HepG2 (cell line): ENCODE measurements around the gene TMEM9.
A peak's percentile ranks its signal among the peaks of the same experiment; 100 is the strongest.

ENCODE experiments used
- TF ChIP-seq, protein P1 (sequence below): sonication (generic); formaldehyde crosslinking; IDR thresholded peaks from 2 replicates; pipeline ENCODE4 v1.4.0; 2020; ENCODE audit warnings: missing genetic modification reagents
- TF ChIP-seq, protein P2 (sequence below): sonication (generic); formaldehyde crosslinking; IDR thresholded peaks from 2 replicates; pipeline ENCODE4 v1.5.0; 2020; ENCODE audit warnings: mild to moderate bottlenecking, missing genetic modification reagents, moderate library complexity

- TF ChIP-seq, protein P1, sequence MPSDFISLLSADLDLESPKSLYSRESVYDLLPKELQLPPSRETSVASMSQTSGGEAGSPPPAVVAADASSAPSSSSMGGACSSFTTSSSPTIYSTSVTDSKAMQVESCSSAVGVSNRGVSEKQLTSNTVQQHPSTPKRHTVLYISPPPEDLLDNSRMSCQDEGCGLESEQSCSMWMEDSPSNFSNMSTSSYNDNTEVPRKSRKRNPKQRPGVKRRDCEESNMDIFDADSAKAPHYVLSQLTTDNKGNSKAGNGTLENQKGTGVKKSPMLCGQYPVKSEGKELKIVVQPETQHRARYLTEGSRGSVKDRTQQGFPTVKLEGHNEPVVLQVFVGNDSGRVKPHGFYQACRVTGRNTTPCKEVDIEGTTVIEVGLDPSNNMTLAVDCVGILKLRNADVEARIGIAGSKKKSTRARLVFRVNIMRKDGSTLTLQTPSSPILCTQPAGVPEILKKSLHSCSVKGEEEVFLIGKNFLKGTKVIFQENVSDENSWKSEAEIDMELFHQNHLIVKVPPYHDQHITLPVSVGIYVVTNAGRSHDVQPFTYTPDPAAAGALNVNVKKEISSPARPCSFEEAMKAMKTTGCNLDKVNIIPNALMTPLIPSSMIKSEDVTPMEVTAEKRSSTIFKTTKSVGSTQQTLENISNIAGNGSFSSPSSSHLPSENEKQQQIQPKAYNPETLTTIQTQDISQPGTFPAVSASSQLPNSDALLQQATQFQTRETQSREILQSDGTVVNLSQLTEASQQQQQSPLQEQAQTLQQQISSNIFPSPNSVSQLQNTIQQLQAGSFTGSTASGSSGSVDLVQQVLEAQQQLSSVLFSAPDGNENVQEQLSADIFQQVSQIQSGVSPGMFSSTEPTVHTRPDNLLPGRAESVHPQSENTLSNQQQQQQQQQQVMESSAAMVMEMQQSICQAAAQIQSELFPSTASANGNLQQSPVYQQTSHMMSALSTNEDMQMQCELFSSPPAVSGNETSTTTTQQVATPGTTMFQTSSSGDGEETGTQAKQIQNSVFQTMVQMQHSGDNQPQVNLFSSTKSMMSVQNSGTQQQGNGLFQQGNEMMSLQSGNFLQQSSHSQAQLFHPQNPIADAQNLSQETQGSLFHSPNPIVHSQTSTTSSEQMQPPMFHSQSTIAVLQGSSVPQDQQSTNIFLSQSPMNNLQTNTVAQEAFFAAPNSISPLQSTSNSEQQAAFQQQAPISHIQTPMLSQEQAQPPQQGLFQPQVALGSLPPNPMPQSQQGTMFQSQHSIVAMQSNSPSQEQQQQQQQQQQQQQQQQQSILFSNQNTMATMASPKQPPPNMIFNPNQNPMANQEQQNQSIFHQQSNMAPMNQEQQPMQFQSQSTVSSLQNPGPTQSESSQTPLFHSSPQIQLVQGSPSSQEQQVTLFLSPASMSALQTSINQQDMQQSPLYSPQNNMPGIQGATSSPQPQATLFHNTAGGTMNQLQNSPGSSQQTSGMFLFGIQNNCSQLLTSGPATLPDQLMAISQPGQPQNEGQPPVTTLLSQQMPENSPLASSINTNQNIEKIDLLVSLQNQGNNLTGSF: no peak
- TF ChIP-seq, protein P2, sequence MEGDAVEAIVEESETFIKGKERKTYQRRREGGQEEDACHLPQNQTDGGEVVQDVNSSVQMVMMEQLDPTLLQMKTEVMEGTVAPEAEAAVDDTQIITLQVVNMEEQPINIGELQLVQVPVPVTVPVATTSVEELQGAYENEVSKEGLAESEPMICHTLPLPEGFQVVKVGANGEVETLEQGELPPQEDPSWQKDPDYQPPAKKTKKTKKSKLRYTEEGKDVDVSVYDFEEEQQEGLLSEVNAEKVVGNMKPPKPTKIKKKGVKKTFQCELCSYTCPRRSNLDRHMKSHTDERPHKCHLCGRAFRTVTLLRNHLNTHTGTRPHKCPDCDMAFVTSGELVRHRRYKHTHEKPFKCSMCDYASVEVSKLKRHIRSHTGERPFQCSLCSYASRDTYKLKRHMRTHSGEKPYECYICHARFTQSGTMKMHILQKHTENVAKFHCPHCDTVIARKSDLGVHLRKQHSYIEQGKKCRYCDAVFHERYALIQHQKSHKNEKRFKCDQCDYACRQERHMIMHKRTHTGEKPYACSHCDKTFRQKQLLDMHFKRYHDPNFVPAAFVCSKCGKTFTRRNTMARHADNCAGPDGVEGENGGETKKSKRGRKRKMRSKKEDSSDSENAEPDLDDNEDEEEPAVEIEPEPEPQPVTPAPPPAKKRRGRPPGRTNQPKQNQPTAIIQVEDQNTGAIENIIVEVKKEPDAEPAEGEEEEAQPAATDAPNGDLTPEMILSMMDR (CRISPR knock-in tag): peak; percentile 74
Observed at GRCh38 chr1:201085902-201086735, 68.2 kb downstream of the TMEM9 start.
